HG03432 (cell line): Measurements from ENCODE around the gene LGALS3BP.

Experiments used
- ATAC-seq: cut with Tn5 transposase; IDR thresholded peaks from one replicate; pipeline ENCODE4 v1.9.1; 2021; ENCODE audit warnings: mild to moderate bottlenecking, moderate library complexity; ENCODE audit not compliant: unreplicated experiment

The LGALS3BP gene

DNA sequence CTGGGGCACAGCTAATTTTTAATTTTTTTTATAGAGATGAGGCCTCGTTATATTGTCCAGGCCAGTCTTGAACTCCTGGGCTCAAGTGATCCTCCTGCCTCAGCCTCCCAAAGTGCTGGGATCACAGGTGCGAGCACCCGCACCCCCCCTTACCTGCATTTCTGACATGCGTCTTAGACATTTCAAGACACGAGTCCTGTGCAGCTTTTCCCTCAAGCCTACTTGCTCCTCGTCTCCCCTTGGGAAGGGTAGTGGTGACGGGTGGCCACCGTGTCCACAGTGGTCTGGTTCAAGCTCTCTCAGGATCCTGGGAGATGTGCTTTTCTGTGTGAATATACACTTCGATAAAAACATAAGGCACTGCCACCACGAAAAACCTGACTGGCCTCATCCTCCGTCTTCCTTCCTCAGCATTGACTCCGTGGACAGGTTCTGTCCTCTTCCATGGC lies 20.2 kb upstream of the LGALS3BP start:
- ATAC-seq: no peak

DNA sequence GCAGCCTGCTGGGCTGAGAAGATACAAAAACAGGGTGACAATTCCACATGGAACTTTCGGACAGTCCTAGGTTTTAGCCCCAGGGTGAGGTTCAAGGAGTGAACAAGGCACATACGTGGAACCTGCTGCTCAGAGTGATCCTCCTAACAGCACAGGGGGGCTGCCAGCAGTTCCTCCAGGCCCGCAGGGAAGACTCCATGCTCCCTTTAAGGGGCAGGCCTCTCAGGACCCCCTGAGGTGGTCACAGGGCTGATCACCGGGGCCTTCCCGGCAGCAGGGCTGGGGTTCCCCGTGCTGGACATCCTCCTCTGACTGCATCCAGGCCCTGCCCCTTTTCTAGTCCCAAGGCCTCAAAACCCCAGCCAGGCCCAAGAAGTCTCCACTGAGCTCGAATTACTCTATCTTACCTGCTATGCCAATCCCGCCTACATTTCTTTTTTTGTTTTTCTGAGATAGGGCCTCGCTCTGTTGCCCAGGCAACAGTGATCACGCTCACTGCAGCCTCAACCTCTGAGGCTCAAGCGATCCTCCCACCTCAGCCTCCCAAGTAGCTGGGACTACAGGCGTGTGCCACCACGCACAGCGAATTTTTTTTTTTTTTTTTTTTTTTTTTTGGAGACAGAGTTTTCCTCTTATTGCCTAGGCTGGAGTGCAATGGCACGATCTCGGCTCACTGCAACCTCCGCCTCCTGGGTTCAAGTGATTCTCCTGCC lies 19.5 kb upstream of the LGALS3BP start:
- ATAC-seq: no peak

GRCh38 chr17:78998311-78999055 lies 18.8 kb upstream of the LGALS3BP start:
- ATAC-seq: no peak

GRCh38 chr17:78997881-78998280 lies 18.2 kb upstream of the LGALS3BP start:
- no peak for ATAC-seq

GRCh38 chr17:78997231-78997741 lies 17.6 kb upstream of the LGALS3BP start:
- no peak for ATAC-seq

GRCh38 chr17:78996781-78997201 lies 17.1 kb upstream of the LGALS3BP start:
- no peak for ATAC-seq

- ATAC-seq: no peak
These were observed 16.2 kb upstream of the LGALS3BP start for GRCh38 chr17:78995761-78996451.

- ATAC-seq: no peak
These were observed 15.5 kb upstream of the LGALS3BP start for GRCh38 chr17:78995022-78995760.

- no peak for ATAC-seq
These were observed 14.4 kb upstream of the LGALS3BP start for GRCh38 chr17:78993981-78994671.

- ATAC-seq: no peak
These were observed 13.7 kb upstream of the LGALS3BP start for GRCh38 chr17:78993241-78993956.

DNA sequence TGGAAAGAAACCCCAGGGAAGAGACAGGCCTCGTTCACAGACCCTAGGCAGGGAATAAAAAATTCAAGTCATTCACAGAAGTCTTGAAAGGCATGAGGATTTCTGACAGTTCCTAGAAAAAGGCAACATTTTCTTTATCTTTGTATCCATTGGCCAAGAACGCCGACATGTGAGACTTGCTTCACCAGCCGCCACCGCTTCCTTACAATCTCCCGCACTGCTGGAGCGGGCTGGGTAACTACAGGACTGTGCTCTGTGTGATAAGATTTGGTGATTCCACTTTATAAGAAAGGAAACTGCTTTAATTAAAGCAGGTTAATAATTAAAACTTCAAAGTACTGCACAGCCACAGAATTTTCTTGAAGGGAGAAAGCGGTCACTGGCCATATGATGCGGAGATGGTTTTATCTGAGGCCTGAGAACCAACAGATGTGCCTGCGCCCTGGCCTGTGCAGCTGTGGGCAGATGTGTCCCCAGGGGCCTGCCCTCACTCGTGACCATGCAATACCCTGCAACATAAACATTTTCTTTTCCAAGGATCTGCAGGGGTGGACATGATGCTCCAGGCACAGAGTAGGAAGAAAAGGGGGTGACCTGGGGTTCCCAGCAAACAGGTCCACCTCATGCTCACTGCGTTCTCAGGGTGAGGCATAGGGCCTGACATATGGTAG lies 13.0 kb upstream of the LGALS3BP start:
- ATAC-seq: no peak

DNA sequence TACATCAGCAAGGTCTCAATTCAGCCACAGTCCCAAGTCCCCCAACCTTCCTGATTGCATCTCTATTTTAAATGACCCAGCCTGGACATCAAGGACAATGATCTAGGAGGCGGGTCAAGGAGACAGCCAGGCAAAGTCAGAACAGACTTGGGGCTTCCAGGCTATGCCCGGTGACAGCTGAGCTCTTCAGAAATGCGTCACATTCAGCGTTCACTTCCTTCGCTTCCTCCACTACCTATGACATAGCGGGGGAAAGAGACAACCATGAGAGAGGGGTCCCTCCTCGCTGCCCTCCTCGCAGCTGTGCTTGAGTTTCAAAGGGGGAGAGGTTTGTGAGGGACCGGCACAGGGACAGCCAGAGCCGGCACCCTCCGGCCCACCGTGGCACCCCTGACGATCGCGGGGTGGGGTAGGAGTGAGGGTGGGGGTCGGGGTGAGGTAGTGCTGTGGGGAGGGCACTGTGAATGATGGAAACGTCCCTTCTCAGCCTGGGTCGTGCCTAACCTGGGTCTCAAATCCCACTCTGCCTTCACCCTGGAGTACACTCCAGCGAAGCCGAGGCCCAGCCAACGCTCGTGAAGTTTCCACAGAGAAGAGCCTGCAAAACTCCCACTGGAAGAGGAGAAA lies 12.3 kb upstream of the LGALS3BP start:
- no peak for ATAC-seq

DNA sequence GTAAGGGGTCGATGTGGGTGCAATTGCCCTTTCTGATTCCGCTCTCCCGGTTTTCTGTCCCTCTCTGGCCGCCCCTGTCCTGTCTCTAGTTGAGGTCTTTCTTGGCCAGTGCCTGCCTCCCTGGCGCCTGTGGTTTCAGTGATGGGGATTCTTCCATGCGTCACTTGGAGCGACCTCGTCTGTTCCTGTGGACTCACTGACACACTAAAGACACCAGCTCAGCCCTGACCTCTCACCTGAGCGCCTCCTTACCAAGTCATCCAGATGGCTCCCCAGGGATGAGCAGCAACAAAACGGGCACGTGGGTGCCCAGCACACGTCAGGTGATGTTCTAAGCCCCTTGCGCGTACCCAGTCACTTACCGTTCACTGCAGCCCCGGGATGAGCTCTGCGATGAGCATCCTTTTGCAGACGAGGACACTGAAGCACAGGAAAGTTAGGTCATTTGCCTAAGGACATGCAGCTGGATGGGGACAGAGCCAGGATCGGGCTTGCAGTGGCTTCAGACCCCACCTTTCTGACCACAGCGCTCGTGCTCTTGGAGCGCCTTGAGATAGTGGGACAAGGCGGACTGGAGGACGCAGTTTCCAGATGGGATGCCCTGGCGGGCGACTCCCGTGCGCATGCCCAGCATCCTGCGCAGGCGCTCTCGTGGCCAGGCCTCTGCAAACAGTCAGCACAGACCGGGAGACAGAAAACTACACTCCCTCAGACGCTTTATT lies 11.5 kb upstream of the LGALS3BP start:
- no peak for ATAC-seq

DNA sequence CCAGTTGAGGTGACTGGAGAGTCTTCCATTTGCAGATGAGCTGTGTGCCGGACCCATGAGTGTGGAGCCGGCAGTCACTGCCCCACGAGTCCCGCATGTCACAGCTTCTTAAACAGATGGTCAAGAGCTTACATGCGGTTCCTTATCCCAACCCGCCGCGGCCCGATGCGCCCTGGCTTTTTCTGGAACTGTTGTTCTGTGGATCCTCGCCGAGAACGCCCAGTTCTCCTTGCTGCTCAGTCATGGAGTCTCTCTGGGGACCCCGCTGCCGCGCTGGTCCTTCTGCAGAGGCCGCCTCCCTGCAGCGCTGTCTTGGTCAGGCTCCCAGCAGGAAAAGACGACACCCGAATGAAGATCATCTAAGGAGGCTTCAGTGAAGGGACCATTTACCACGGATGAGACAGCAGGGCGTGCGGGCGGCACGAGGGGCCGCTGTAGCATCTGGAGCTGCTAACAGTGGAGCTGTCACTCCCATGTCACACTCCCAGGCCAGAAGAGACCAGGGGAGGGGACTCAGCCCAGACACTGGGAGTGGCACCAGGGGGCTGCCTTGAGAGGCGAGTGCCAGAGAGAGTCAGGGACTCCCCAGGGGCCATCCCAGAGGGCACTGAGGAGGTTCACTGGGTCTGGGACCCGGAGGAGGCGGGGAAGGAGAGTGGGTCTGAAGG lies 10.8 kb upstream of the LGALS3BP start:
- ATAC-seq: no peak

DNA sequence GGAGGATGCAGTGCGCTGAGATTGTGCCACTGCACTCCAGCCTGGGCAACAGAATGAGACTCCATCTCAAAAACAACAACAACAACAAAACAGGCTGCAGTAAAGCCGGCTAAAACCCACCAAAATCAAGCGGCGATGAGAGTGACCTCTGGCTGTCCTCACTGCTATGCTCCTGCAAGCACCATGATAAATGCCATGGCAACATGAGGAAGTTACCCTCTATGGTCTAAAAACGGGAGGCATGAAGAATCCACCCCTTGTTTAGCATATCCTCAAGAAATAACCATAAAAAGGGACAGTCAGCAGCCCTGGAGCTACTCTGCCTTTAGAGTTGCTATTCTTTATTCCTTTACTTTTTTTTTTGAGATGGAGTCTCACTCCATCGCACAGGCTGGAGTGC lies 8.4 kb upstream of the LGALS3BP start:
- ATAC-seq: no peak

- no peak for ATAC-seq
These were observed 7.1 kb upstream of the LGALS3BP start for GRCh38 chr17:78986649-78987328.
